M059J (cell line): Measurements from ENCODE around the gene CDA. TPM values are rescaled to one million over a fixed set of nuclear protein-coding genes. Genes with fewer than 3 reads are reported as not detected.
"Not testable (repeated sequence)": the region's sequence is repeated elsewhere in the genome, so short reads cannot be mapped to it uniquely, and the experiment has no call there.

Source experiments
- DNase-seq: peaks from one replicate; pipeline ENCODE4 v3.0.0-alpha.2; 2012; ENCODE audit warnings: low read depth
- total RNA-seq: library from RNA; depleted of rRNA; stranded (reverse); fragments of >200 nt; shearing (Covaris generic); gene quantifications from 2 replicates; pipeline ENCODE4 v1.2.3, GENCODE V29; 2014

The CDA gene
- total RNA-seq, 1 experiment from 2014 or later, result 1.1 TPM

DNA sequence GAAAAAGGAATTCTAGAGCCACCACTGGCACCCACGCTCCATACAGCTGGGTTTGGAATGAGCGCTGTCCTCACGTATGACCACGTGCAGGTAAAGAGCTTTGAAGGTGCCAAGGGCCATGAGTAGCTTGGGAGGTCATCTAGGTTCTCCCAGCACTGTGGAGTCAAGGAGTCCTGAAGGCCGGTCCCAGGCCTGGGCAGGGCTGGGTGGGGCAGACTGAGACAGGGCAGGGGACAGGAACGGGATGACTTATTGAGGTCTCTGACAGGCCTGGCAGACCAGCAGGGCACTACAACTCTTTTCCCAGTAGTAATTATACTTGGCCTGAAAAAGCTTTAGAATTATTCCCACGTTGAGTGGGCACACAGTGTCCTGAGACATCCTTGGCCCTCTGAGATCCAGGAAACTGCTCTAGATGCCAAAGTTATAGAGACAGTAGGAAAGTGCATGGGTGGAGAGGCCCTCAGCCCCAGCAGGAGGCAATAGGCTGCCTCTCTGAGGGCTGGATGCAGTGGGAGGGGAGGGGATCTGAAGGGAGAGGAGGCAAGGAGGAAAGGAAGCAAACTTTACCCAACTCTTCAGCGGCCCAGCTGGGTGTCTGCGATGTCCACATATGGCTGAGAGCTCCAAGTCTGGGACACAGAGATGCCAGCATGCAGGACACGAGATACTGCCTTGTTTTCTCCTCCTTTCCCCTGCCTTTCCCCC, 1.8 kb upstream of the CDA start:
- no peak for DNase-seq

DNA sequence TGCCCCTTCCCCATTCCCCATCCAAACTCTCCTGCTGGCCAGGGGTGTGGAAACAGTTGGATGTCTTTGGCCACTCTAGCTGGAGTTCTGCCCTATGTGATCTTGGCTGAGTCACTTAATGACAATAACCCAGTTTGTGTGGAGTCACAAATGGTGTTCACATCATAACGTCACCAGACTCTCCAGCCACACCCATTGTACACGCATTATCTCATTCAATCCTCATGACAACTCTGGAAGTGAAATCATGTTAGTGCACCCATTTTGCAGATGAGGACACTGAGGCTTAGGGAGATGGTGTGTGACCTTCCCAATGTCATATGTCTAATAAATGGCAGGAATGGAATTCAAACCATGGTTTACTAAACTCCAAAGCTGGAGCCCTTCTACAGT, 1.2 kb upstream of the CDA start:
- DNase-seq, result peak; percentile 76

DNA sequence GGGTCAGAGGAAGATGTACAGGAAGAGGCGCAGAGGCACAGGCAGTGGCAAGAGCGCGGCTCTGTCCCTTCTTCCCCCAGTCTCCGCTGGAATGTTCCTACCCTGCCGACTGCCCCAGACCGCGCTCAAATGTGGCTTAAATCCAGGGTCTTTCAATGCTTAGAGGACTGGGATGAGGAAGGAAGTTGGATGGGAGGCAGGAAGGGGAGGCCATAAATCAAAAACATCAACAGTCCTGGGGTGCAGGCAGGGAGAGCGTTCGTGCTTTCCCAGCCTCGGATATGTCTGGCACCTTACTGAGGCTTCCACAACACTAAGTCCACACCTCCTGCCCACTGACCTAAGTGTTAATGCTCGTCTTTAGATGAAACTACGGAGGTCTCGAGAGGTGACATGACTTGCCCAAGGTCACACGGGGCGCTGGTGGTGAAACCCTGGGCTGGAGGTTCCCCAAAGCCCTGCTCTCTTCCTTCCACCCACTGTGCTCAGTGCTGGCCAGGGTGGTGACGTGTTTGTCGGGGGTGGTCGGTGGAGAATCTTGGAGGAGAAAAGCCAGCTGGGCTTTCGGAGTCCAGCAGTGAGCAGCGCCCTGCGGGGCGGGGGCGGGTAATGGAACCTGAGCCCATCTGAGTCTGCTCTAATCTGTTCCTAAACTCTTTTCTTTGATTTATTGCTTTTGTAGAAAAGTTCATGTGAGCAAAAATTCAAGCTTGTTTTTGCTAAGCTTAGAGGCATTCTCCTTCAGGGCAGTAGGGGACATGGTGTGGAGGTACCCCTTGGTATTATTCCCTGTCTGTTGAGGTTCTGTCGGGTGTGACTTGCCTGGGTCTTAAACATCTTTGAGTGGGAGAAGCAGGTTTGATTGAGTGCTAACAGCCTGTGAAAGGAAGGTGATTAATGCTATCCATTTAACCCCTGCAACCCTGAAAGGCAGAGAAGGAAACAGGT, 708 bp downstream of the CDA start:
- DNase-seq, result no peak

DNA sequence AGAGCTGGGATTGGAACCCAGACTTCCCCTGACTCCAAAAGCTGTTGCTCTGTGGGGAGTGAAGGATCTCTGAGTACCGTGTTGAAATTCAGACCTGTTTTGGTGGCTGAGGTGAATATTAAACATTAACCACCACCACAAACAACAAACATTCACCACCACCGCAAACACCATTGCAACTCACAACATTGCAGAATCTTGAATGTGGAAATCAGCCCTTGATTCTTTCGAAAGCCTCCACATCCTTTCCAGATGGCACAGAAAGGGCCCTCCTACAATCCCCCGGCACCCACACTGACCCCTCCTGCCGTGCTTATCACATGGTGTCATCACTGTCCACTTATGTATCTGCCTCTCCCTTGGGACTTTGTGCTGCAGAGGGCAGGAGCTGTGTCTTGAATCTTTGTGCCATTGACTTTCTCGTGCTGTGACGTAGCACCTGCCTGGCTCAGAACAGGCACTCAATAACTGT, 1.4 kb downstream of the CDA start:
- DNase-seq, result no peak

DNA sequence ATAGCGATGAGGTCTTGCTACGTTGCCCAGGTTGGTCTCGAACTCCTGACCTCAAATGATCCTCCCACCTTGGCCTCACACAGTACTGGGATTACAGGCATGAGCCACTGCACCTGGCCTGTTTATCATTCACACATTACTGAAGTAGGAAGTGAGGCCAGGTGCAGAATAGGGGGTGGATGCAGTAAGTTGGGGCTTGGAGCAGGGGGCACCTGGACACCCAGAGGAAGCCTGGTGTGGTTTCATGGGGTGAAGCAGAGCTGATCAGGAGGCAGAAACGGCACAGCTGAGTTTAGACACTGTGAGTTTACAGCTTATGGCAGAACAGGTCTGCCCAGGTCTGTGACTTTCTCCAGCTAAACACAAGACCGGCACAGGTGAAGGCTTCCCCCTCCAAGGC, 4.9 kb downstream of the CDA start:
- no peak for DNase-seq

DNA sequence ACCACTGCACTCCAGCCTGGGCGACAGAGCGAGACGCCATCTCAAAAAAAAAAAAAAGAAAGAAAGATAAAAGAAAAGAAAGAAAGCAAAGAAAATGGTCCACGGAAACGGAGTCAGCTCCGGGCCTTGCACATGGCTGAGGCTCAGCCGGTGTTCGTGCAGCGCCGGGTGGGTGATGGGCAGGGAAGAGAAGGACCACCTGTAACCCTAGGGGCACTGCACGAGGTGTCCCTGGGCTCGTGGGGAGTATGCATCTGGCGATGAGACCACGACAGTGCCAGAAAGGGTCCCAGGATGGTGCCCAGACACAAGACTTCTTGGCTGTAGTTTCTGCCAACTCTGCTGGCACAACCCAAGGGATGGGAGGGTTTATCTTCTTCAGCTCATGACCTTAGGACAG, 5.8 kb downstream of the CDA start:
- DNase-seq, result no peak

DNA sequence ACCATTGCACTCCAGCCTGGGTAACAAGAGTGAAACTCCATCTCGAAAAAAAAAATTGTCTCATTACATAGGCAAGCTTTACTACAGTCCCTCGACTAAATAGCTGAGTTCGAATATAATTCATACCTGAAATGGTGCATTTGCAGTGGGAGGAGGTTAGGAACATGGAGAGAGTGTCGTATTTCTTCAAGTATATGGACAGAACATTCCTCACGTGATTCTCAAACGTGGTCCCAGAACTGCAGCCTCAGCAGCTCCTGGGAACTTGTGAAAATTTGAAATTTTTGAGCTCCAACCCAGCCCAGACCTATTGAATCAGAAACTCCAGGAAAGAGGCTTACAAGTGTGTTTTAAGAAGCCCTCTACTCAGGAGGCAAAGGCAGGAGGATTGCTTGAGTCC, 7.2 kb downstream of the CDA start:
- DNase-seq, result no peak

DNA sequence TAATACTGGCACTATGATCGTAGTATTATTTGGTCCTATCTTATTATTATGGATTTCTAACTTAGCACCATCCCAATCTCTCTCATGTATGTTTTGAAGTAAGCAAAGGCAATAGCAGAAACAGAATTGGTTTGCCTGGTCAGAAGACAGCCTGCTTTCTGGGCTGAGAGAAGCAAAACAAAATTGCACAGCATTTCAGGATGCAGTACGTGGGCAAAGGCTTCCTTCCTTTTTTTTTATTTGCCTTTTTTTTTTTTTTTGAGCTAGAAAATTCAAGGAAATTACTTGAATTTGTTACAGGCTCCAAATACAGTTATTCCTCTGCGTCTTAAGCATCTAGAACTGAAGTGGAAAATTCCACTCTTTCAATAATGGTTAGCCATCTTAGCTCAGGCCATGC, 8.8 kb downstream of the CDA start:
- no peak for DNase-seq

DNA sequence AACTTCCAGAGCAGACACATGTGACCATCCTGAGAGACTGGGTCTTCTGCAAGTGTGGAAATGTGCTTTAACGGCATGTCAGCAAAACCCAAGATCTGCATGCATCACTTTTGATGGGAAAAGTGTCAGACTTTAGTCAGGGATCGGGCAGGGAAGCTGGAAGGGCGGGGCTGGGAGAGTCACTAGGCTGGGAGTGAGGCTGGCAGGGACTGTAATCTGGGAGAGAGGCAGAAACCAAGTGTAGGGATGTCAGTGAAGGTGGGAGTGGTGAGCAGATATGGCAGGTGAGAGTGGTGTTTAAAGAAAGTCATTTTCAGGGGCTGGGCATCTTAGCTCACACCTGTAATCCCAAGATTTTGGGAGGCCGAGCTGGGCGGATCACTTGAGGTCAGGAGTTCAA, 11.3 kb downstream of the CDA start:
- DNase-seq, result no peak

DNA sequence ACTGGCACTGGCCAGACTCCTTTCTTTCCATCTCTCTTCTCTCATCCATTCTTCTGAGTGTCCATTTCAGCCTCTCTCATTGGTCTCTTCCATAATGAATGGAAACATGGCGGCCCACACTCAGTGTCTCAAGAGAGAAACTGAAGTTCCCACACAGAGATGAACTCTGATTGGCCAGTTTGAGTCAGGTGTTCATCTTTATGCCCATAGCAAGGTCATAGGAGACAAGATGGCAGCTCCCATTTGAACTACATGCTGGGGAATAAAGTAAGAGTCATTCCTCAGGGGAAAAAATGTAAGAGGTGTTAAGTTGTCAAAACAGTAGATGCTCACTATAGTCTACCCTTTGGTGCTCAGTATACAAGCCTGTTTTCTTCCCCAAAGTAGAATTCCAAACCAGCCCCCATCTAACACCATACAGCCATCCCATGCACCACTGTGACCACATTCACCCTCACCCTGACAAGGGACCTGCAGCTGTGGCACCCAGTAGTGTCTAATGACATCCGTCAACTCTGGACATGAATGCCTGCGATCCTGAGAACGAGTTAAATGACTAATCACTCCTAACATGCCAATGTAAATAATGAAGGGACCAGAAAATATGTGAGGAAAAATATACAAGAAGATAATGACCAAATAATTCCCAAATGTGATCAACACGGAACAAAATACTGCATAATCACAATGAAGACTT, 12.4 kb downstream of the CDA start:
- peak; percentile 69 for DNase-seq

DNA sequence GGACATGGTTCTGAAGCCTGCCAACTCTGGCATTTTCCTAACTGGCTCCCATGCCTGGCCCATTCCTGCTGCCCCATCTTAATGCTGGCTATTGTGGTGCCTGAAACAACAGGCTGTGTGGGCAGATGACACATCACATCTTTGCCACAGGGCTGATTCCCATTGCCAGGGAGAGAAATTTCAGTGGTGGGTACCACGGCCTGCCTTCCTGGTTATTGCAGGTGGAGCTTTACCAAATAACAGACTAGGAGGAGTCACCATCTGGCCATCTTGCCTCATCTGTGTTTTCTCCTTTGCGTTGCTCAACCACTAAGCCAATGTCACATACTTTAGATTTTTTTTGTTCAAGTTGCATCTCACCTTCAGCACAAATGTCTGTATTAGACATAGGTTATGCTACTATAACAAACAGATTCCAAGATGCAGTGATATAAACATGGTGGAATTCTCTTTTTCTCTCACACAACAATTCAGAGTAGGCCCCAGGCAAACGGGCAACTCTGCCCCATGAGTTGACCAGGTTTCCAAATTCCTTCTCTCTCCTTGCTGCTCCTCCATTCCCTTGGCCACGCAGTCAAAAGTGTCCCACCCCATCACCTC, 14.1 kb downstream of the CDA start:
- DNase-seq, result peak; percentile 89

DNA sequence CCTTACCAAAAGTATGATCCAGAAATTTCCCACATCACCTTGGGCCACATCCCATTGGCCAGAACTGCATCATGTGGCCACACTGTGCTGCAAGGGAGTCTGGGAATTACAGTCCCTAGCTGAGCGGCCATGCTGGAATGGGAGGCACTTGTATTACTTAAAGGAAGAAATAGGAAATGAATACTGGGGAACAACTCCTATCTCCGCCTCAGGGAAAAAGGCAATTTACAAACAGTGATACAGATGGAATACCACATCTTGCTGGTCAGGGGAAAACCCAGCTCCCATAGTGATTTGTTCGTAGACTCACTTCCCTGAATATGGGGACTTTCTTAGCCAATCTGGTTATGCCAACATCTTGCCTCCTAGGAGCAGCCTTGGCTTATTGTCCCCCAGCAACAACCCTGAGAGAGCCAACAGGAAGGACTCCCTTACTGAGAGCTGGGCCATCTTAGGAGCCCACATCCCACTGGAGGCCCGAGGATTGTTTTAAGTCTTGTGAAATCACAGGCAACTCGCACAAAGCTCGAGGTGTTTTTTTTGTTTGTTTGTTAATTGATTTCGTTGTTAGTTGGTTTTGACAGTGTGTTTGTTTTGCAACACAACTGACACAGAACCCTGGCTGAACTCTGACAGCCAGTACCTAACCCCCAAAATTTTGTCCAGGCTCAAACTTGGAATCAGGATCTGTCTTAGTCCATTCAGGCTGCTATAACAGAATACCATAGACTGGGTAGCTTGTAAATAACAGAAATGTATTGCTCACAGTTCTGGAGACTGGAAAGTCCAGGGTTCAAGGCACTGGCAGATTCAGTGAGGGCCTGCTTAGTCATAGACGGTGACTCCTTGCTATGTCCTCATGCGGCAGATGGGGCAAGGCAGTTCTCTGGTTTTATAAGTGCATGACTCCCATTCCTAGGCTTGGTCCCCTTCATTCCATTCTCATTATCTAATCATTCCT, 14.9 kb downstream of the CDA start:
- peak; percentile 98 for DNase-seq

DNA sequence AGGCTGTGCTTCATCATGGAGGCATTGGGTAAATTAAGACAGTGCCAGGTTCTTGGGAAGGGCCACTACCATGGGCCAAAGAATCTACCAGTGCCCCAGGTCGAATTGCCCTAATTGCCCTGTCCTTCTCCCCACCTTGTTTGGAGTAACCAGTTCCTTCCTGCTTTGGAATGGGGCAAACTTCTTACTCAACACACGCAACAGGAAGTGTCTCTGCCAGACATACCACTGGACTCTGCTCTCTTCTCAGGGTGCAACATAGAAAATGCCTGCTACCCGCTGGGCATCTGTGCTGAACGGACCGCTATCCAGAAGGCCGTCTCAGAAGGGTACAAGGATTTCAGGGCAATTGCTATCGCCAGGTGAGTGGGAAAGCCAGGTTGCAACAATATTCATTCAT, 15.8 kb downstream of the CDA start:
- DNase-seq, result peak; percentile 77

DNA sequence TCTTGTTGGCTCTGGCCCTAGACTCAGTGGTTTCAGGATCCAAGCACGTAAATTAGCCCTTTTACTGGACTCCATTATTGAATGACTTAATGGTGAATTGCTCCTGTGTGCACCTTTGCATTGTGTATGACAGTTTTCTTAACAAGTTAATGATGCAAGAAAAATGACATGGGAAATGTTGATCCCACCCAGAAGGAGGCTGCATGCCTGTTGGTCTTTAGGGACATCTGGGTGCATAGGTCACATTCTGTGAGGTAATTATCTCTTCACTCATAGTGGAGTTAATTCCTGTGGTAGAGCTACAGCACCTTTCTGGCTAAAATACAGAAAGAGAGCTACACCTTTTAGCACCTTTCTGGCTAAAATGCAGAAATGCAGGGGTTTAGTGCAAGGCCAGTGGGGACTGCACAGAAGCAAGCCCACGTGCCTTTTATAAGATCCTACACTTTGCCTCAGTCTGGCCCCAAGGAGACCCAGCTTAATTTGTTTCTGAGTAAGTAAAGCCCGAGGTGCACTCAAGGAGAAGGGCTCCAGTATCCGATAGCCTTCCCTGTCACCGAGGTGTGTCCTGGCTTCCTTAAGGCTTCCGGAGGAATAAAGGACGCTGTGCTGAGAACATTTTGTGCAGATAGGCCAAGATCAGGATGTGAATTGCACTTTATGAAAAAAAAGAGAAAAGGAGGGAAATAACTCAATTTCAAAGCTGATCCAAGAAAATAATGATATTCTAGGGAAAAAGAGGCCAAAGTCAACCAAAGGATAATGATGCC, 18.1 kb downstream of the CDA start:
- not testable (repeated sequence) for DNase-seq

DNA sequence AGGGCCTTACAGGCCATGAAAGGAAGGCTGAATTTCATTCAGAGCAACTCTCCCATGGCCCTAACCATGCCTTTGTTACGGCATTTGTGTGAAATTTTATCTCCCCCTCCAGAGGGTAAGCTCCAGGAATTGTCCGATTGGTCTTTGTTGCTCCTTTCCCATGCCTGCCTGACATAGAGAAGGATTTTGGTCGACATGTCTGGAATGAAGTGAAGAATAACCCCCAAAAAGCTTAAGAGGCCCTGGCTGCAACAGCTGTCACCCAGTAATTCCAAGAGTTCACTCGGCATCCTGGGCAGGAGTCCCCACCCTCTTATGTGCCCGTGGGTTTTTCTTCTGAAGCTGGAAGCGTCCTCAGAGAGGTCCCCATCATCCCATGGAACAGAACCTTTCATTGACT, 20.6 kb downstream of the CDA start:
- DNase-seq, result no peak

DNA sequence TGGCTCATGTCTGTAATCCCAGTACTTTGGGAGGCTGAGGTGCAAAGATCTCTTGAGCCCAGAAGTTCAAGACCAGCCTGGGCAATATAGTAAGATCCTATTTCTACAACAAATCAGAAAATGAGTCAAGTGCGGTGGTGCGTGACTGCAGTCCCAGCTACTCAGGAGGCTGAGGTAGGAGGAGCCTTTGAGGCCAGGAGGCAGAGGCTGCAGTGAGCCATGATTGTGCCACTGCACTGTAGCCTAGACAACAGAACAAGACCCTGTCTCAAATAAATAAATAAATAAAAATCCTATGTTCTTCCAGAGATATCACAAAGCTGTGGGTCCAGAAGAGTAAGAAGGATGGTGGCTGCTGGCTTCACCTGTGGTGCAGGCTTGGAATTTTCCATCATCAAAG, 22.1 kb downstream of the CDA start:
- peak; percentile 61 for DNase-seq

DNA sequence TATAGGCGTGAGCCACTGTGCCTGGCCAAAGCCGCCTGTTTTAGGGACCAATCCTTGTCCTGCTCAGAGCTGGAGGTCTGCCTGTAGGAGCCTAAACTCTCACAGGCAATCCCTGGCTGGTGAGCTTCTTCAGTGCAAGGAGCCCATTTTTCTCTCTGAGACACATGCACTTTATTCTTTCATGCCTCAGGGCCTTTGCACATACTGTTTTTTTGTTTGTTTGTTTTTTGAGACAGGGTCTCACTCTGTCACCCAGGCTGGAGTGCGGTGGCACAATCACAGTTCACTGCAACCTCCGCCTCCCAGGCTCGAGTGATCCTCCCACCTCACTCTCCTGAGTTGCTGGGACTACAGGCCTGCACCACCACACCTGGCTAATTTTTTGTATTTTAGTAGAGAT, 22.8 kb downstream of the CDA start:
- no peak for DNase-seq

DNA sequence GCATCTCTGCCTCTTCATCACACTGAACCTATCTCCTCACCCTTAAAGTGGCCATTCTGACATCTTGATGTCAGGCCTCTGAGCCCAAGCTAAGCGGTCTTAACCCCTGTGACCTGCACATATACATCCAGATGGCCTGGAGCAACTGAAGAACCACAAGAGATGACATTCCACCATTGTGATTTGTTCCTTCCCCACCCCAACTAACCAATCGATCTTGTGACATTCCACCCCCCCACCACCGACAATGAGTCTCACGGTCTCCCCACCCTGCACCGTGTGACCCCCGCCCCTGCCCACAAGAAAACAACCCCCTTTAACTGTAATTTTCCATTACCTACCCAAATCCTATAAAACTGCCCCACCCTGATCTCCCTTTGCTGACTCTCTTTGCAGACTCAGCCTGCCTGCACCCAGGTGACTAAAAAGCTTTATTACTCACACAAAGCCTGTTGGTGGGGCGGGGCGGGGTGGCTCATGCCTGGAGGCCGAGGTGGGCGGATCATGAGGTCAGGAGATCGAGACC, 23.4 kb downstream of the CDA start:
- DNase-seq, result peak; percentile 93

DNA sequence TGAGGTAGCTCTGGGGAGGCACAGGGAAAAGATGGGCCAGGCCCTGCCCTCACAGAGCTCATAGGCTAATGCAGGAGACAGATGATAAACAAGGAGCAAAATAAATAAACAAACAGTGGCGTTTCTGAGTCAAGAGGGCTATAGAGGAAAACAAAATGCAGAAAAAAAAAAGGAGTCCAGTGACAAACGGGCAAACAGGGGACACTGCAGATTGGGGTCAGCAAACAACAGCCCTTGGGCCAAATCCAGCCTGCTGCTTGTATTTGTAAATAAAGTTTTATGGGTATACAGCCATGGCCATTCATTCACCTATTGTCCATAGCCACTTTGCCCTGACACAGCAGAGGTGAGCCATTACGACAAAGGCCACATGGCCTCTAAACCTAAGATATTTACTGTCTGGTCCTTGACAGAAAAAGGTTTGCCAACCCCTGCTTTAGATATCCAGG, 25.3 kb downstream of the CDA start:
- no peak for DNase-seq
